Endometrium (tissue), 2 donors: ENCODE measurements around the gene SCAMP3.
"Not testable (repeated sequence)": the region's sequence is repeated elsewhere in the genome, so short reads cannot be mapped to it uniquely, and the experiment has no call there.

Experiments used
- FAIRE-seq: peaks from 2 replicates; lab custom pipeline; 2012; peaks lifted over from hg19 to GRCh38; lab: Jason Lieb, UNC
- donor health status: control.
- donor health status: control.

Gene SCAMP3

GRCh38 chr1:155254228-155254713, 7.9 kb downstream of the SCAMP3 start:
- FAIRE-seq = no peak

- no peak for FAIRE-seq
These were observed 8.4 kb downstream of the SCAMP3 start for GRCh38 chr1:155253797-155254196.

GRCh38 chr1:155253208-155253607, 9.0 kb downstream of the SCAMP3 start:
- no peak for FAIRE-seq

- no peak for FAIRE-seq
These were observed 10.6 kb downstream of the SCAMP3 start for GRCh38 chr1:155251566-155251965.

- no peak for FAIRE-seq
These were observed 11.3 kb downstream of the SCAMP3 start for GRCh38 chr1:155250633-155251449.

- no peak for FAIRE-seq
These were observed 11.9 kb downstream of the SCAMP3 start for GRCh38 chr1:155250246-155250632.

GRCh38 chr1:155247667-155248553, 14.2 kb downstream of the SCAMP3 start:
- no peak for FAIRE-seq

GRCh38 chr1:155246796-155247195, 15.4 kb downstream of the SCAMP3 start:
- FAIRE-seq = not testable (repeated sequence)

GRCh38 chr1:155245163-155245524, 17.0 kb downstream of the SCAMP3 start:
- no peak for FAIRE-seq

- FAIRE-seq = peak; percentile 82
These were observed 17.6 kb downstream of the SCAMP3 start for GRCh38 chr1:155244368-155245162.

- no peak for FAIRE-seq
These were observed 19.3 kb downstream of the SCAMP3 start for GRCh38 chr1:155242805-155243358.

- FAIRE-seq = no peak
These were observed 20.3 kb downstream of the SCAMP3 start for GRCh38 chr1:155241841-155242264.

GRCh38 chr1:155241069-155241679, 21.0 kb downstream of the SCAMP3 start:
- FAIRE-seq = no peak

- no peak for FAIRE-seq
These were observed 25.7 kb downstream of the SCAMP3 start for GRCh38 chr1:155236451-155236850.

- not testable (repeated sequence) for FAIRE-seq
These were observed 26.8 kb downstream of the SCAMP3 start for GRCh38 chr1:155235375-155235774.

GRCh38 chr1:155233502-155233901, 28.7 kb downstream of the SCAMP3 start:
- FAIRE-seq = not testable (repeated sequence)

GRCh38 chr1:155232001-155232978, 29.9 kb downstream of the SCAMP3 start:
- FAIRE-seq = not testable (repeated sequence)

GRCh38 chr1:155231302-155231701, 30.9 kb downstream of the SCAMP3 start:
- not testable (repeated sequence) for FAIRE-seq

GRCh38 chr1:155228096-155228427, 34.1 kb downstream of the SCAMP3 start:
- FAIRE-seq = no peak
